Measurements from ENCODE around the gene CFAP221. TPM values are rescaled to one million over a fixed set of nuclear protein-coding genes. Genes with fewer than 3 reads are reported as not detected.

CFAP221 gene
- total RNA-seq, 4 donors from 2014 or later, result 0.51 to 5.0 (median 3.7) TPM

DNA sequence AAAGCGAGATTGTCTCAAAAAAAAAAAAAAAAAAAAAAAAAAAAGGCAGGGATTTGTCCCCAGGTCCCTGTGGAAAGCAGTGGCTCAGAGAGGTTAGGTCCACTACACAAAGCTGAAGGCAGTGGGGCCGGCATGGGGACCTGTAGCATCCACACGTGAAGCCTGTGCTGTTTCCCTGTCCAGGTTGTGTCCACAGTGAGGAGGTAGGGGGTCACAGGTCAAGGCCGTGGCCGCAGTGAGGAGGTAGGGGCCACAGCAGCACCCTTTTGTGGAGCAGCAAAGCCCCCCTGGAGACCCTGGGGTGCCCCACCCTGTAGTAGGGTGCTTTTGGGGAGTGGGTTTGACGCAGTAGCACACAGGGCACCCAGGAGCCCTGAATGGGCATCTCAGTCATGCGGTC lies 148.7 kb downstream of the CFAP221 start:
- H3K4me1 ChIP-seq, result no peaks in the 10 kb centered on the region

DNA sequence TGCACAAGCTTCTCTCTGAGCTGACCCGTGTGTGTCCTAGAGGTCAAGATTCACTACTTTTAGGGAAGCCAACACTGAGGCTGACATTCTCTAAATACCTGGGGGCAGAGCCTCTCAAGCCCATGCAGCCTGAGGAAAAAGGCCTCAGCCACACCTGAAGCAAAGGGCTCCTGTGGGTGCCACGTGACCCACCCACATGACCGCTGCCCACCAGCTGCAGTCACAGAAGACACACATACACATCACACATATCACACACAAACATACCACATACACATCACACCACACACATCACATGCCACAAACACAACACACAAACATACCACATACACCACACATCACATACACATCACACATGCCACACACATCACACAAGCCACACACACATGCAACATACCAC lies 149.3 kb downstream of the CFAP221 start:
- Histone ChIP-seq H3K27ac (no peak overlapping the region), H3K36me3 (no peaks in the 10 kb centered on the region), H3K4me3 (no peak overlapping the region), H3K9me3 (no peaks in the 10 kb centered on the region), H3K4me1 (no peaks in the 10 kb centered on the region), H3K27me3 (no peaks in the 10 kb centered on the region)
- DNase-seq, result no peak
- TF ChIP-seq, protein P1, sequence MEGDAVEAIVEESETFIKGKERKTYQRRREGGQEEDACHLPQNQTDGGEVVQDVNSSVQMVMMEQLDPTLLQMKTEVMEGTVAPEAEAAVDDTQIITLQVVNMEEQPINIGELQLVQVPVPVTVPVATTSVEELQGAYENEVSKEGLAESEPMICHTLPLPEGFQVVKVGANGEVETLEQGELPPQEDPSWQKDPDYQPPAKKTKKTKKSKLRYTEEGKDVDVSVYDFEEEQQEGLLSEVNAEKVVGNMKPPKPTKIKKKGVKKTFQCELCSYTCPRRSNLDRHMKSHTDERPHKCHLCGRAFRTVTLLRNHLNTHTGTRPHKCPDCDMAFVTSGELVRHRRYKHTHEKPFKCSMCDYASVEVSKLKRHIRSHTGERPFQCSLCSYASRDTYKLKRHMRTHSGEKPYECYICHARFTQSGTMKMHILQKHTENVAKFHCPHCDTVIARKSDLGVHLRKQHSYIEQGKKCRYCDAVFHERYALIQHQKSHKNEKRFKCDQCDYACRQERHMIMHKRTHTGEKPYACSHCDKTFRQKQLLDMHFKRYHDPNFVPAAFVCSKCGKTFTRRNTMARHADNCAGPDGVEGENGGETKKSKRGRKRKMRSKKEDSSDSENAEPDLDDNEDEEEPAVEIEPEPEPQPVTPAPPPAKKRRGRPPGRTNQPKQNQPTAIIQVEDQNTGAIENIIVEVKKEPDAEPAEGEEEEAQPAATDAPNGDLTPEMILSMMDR (IDR thresholded peaks at IDR 0.05), result no peak
- no peak for TF ChIP-seq POLR2A (IDR thresholded peaks at IDR 0.05)
- intact Hi-C loops (cut with DNase I; ENCODE audit: low total_unique reads), result no loop called here

More for the DNA sequence above, 148.7 kb downstream of the CFAP221 start:
- no peaks in the 10 kb centered on the region for H3K27me3 ChIP-seq
- no peak for DNase-seq
- H3K9me3 ChIP-seq, result no peaks in the 10 kb centered on the region
- TF ChIP-seq, protein P1 (IDR thresholded peaks at IDR 0.05), result no peak
- no peak for TF ChIP-seq POLR2A (IDR thresholded peaks at IDR 0.05)
- H3K27ac ChIP-seq, result no peak overlapping the region
- H3K36me3 ChIP-seq, result no peaks in the 10 kb centered on the region
- intact Hi-C loops (cut with DNase I; ENCODE audit: low total_unique reads), result no loop called here
- no peak overlapping the region for H3K4me3 ChIP-seq

- TF ChIP-seq, protein P1 (IDR thresholded peaks at IDR 0.05), result no peak
- TF ChIP-seq POLR2A (IDR thresholded peaks at IDR 0.05), result no peak
- Histone ChIP-seq H3K36me3 (no peaks in the 10 kb centered on the region), H3K9me3 (no peaks in the 10 kb centered on the region), H3K27me3 (no peaks in the 10 kb centered on the region), H3K4me3 (no peak overlapping the region), H3K27ac (no peak overlapping the region), H3K4me1 (no peaks in the 10 kb centered on the region)
- intact Hi-C loops (cut with DNase I; ENCODE audit: low total_unique reads), result no loop called here
- DNase-seq, result no peak
Observed at GRCh38 chr2:119693967-119694366, 149.7 kb downstream of the CFAP221 start.

DNA sequence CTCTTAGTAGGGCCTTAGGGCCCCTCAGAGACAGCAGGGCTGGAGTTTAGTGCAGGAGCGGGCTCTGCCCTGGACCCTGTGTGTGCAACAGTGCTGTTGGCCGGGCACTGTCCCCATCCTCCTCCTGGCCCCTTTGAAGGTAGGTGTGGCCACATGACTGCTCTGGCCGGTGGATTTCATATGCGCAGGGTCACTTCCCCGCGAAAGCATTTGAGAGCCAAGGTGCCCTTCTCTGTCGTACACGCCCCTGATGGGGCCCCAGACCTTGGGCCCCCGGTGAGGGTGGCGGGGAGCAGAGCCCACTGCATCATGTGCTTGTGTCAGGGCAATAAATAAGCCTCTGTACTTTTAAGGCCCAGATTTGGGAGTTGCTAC lies 150.2 kb downstream of the CFAP221 start:
- Histone ChIP-seq H3K4me1 (no peaks in the 10 kb centered on the region), H3K36me3 (no peaks in the 10 kb centered on the region), H3K27me3 (no peaks in the 10 kb centered on the region), H3K4me3 (no peak overlapping the region), H3K9me3 (no peaks in the 10 kb centered on the region), H3K27ac (no peak overlapping the region)
- no peak for DNase-seq
- intact Hi-C loops (cut with DNase I; ENCODE audit: low total_unique reads), result no loop called here
- TF ChIP-seq POLR2A (IDR thresholded peaks at IDR 0.05), result no peak
- TF ChIP-seq, protein P1 (IDR thresholded peaks at IDR 0.05), result no peak

DNA sequence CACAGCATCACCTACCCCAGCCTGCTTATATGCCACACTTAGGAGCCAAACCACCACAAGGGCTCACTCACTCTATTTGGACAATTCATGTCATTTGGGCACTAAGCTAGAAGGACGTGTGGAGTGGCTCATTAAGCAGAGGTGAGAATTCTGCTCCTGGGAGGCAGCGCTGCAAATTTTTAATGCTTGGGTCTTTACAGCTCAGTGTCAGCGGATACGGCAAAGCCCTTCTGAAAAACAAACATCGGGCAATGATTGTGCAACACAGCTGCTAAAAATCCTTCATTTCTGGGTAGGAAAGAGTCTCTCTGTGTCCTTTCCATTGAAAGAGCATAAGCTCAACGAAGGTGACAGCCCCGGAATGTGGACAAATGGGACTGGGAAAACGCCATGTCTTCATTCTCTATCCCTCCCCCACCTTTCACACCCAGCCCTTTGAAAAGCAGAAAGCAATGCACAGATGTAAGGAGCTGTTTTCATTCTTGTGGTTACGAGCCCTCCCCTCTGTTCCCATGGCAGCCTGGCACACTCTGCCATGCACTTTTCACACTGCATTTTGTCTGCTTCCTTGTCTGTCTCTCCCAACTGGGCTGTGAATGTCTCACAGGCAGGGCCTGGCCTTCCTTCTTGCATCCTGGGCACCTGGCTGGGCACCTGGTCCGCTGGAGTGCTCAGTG lies 150.7 kb downstream of the CFAP221 start:
- intact Hi-C loops (cut with DNase I; ENCODE audit: low total_unique reads), result no loop called here
- no peak overlapping the region for H3K27ac ChIP-seq
- no peaks in the 10 kb centered on the region for H3K36me3 ChIP-seq
- no peak for DNase-seq
- no peaks in the 10 kb centered on the region for H3K27me3 ChIP-seq
- H3K4me1 ChIP-seq, result no peaks in the 10 kb centered on the region
- TF ChIP-seq, protein P1 (IDR thresholded peaks at IDR 0.05), result no peak
- TF ChIP-seq POLR2A (IDR thresholded peaks at IDR 0.05), result no peak
- no peak overlapping the region for H3K4me3 ChIP-seq
- no peaks in the 10 kb centered on the region for H3K9me3 ChIP-seq

Measured in uterus (tissue), 4 donors.